ENCODE data around the gene OTUD3. TPM values are rescaled to one million over a fixed set of nuclear protein-coding genes. Genes with fewer than 3 reads are reported as not detected.

The OTUD3 gene
- total RNA-seq, 4 donors from 2014 or later = 5.1 to 14.9 (median 6.3) TPM

DNA sequence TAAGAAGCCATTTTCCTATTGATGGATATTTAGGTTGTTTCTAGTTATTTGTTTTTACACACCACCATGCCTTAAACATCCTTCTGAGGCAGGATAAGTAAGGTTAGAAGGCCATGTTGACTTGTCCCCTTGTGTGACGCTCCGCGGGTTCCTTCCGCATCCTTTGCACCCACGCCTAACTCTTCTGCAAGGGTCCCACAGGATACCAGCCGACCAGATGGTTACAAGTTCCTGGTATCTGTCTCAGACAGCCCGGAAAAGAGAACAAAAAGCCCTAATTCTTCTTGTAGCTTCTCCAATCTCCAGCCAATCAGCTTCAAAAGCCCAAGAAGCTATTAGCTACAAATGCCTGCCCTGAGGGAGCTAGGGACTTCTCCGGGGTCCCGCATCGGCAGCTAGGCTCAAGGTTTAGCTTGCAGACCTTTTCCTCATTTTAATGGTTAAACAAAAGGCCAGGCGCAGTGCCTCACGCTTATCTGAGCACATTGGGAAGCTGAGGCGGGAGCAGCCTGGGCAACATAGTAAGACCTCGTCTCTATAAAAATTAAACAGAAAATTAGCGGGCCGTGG lies 4.9 kb upstream of the OTUD3 start:
- TF ChIP-seq, protein P1, sequence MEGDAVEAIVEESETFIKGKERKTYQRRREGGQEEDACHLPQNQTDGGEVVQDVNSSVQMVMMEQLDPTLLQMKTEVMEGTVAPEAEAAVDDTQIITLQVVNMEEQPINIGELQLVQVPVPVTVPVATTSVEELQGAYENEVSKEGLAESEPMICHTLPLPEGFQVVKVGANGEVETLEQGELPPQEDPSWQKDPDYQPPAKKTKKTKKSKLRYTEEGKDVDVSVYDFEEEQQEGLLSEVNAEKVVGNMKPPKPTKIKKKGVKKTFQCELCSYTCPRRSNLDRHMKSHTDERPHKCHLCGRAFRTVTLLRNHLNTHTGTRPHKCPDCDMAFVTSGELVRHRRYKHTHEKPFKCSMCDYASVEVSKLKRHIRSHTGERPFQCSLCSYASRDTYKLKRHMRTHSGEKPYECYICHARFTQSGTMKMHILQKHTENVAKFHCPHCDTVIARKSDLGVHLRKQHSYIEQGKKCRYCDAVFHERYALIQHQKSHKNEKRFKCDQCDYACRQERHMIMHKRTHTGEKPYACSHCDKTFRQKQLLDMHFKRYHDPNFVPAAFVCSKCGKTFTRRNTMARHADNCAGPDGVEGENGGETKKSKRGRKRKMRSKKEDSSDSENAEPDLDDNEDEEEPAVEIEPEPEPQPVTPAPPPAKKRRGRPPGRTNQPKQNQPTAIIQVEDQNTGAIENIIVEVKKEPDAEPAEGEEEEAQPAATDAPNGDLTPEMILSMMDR (IDR thresholded peaks at IDR 0.05) = no peak
- TF ChIP-seq EP300 (IDR thresholded peaks at IDR 0.05) (no peak), POLR2AphosphoS5 (IDR thresholded peaks at IDR 0.05) (no peak), POLR2A (IDR thresholded peaks at IDR 0.05; ENCODE audit: low read depth) (no peak)

DNA sequence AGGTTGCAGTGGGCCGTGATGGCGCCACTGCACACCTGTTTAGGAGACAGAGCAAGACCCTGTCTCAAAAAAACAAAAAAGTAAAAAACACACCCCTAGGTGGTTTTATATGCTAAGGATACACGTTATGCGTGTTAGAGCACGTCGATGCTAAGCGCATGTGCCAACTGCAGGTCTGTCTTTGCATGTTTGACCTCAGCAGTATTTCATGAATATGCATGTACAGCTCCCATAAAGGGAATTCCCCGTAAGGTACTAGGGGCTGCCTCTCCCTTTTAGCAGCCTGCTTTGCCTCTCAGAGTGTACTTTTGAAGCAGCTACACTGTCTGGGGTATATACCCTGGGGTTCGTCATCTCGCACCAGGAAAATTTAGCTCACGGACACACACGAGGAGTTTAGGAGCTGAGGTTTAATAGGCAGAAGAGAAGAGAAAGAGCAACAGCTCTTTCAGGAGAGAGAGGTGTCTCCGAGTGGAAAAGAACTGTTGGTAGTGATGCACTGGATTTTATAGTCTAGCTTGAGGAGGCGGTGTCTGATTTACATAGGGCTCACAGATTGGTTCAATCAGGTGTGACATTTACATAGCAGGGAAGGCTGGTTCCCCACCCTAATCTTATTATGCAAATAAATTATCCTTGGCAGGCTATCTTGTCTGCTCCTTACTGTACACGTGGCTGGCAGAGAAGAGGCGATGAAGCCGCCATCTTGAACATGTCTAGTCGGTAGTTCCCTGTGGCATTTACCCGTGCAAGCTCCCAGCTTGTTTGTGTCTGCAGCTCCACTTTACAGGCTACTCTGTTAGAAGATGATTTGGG lies 4.2 kb upstream of the OTUD3 start:
- Histone ChIP-seq H3K27ac (replicated peaks in 1 of 4) (no peak overlapping the region), H3K4me1 (peaks cover 2 to 10% (median 8%) of the 10 kb centered on the region in 4 donors), H3K27me3 (peaks cover 0 to 36% (median 3%) of the 10 kb centered on the region in 4 donors), H3K36me3 (no peaks in the 10 kb centered on the region), H3K9me3 (no peaks in the 10 kb centered on the region), H3K4me3 (no peak overlapping the region)
- intact Hi-C loops (cut with DNase I) = no loop called here
- 73% methylated on average over 19 of the region's 19 CpGs for WGBS
- TF ChIP-seq, protein P1 (IDR thresholded peaks at IDR 0.05) = no peak
- TF ChIP-seq POLR2AphosphoS5 (IDR thresholded peaks at IDR 0.05) (no peak), EP300 (IDR thresholded peaks at IDR 0.05) (no peak), POLR2A (IDR thresholded peaks at IDR 0.05; ENCODE audit: low read depth) (no peak)
- no peak for DNase-seq (ENCODE audit: extremely low spot score)

More for the DNA sequence above, 4.9 kb upstream of the OTUD3 start:
- Histone ChIP-seq H3K27me3 (peaks cover 0 to 36% (median 3%) of the 10 kb centered on the region in 4 donors), H3K4me1 (peaks cover 0 to 6% (median 5%) of the 10 kb centered on the region in 4 donors), H3K27ac (replicated peaks in 1 of 4) (no peak overlapping the region), H3K4me3 (no peak overlapping the region), H3K9me3 (no peaks in the 10 kb centered on the region), H3K36me3 (no peaks in the 10 kb centered on the region)
- DNase-seq (ENCODE audit: extremely low spot score) = no peak
- intact Hi-C loops (cut with DNase I) = no loop called here
- 80% methylated on average over 16 of the region's 16 CpGs for WGBS

DNA sequence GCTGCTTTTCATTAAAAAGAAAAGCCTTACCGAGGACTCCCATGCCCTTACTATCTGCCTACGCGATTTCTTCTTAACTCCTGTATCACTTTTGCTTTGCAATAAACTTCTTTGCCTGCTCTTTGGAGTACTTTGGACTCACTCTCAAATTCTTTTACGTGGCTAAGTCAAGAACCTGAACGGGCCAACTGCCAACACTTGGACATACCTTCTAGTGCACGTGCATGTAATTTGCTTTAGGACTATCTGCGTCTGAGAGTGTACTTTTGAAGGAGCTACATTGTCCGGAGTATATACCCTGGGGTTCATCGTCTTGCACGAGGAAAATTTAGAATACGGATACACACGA lies 3.6 kb upstream of the OTUD3 start:
- intact Hi-C loops (cut with DNase I) = no loop called here
- no peak overlapping the region for H3K27ac ChIP-seq (replicated peaks in 1 of 4)

DNA sequence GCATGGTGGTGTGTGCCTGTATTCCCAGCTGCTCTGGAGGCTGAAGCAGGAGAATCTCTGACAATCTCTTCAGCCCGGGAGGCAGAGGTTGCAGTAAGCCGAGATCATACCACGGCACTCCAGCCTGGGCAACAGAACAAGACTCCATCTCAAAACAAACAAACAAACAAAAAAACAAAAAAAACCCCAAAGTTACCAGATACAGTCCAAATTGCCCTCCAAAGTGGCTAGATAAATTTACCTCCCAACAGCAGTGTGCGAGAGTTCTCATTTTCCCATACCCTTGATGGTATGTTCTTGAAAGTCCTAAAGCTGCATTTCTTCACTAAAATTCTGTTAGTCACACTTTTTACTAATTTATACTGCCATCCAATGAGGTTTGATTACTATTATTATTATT lies 3.0 kb upstream of the OTUD3 start:
- intact Hi-C loops (cut with DNase I) = no loop called here
- no peak for TF ChIP-seq POLR2A (IDR thresholded peaks at IDR 0.05; ENCODE audit: low read depth)
- TF ChIP-seq, protein P1 (IDR thresholded peaks at IDR 0.05) = no peak
- TF ChIP-seq EP300 (IDR thresholded peaks at IDR 0.05) = no peak
- TF ChIP-seq POLR2AphosphoS5 (IDR thresholded peaks at IDR 0.05) = no peak
- H3K27me3 ChIP-seq = peaks cover 0 to 28% (median 3%) of the 10 kb centered on the region in 4 donors
- no peaks in the 10 kb centered on the region for H3K9me3 ChIP-seq
- no peak overlapping the region for H3K27ac ChIP-seq (replicated peaks in 1 of 4)
- DNase-seq (ENCODE audit: extremely low spot score) = no peak
- H3K36me3 ChIP-seq = no peaks in the 10 kb centered on the region
- peaks cover 9 to 22% (median 20%) of the 10 kb centered on the region in 4 donors for H3K4me1 ChIP-seq
- no peak overlapping the region for H3K4me3 ChIP-seq
- 85% methylated on average over 4 of the region's 4 CpGs for WGBS

More for the DNA sequence above, 3.6 kb upstream of the OTUD3 start:
- no peaks in the 10 kb centered on the region for H3K36me3 ChIP-seq
- TF ChIP-seq POLR2AphosphoS5 (IDR thresholded peaks at IDR 0.05) (no peak), POLR2A (IDR thresholded peaks at IDR 0.05; ENCODE audit: low read depth) (no peak), EP300 (IDR thresholded peaks at IDR 0.05) (no peak)
- TF ChIP-seq, protein P1 (IDR thresholded peaks at IDR 0.05) = no peak
- H3K4me1 ChIP-seq = peaks cover 8 to 16% (median 13%) of the 10 kb centered on the region in 4 donors
- no peak overlapping the region for H3K4me3 ChIP-seq
- peaks cover 0 to 32% (median 3%) of the 10 kb centered on the region in 4 donors for H3K27me3 ChIP-seq
- no peaks in the 10 kb centered on the region for H3K9me3 ChIP-seq
- 85% methylated on average over 12 of the region's 12 CpGs for WGBS
- no peak for DNase-seq (ENCODE audit: extremely low spot score)
